AG09309 (cell line): ENCODE results near the gene ATG9B.

ENCODE experiments used
- DNase-seq: peaks from one replicate; pipeline ENCODE4 v3.0.0-alpha.2; 2010; ENCODE audit warnings: low read depth
- H3K4me3 ChIP-seq: 2 replicates; pipeline ENCODE4 v1.5.1; 2011; ENCODE audit warnings: mild to moderate bottlenecking, low read depth, low read length, moderate library complexity; ENCODE audit not compliant: control insufficient read depth
- TF ChIP-seq, protein P1 (sequence below): IDR thresholded peaks from 2 replicates; pipeline ENCODE4 v1.5.1; 2011; ENCODE audit warnings: mild to moderate bottlenecking, low read depth, low read length, inconsistent platforms; ENCODE audit not compliant: insufficient read depth, control insufficient read depth; ENCODE audit errors: missing control alignments

The ATG9B gene

DNA sequence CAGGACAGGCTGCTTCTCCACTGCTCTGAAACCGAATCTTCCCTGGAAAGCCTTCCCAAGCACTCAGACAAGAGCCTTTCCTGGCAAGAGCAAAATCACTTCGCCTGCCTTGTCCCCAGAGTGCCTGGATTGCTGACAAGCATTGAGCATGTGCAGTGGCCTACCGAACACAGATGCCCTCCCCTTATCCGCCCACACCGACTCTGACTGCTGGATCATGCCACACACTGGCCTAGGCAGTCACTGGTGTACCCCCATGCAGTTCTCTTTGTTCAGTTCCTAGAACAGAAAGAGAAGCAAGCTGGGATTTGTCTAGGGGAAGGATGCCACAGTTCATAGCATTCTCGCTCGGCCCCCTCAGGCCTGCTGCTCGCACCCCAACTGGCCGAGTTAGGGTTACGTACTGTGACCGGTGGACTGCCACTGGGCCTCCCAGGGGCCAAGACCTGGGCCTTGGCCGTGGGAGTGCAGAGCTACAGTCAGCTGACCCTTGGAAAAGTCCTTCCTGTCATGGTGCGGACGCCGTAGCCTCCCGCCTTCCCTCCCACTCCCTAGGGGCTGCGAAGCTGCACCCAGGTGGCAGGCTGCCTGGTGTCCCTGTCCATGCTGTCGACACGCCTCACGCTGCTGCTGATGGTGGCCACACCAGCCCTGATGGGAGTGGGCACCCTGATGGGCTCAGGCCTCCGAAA, 10.9 kb upstream of the ATG9B start:
- H3K4me3 ChIP-seq: no peak overlapping the region
- TF ChIP-seq, protein P1, sequence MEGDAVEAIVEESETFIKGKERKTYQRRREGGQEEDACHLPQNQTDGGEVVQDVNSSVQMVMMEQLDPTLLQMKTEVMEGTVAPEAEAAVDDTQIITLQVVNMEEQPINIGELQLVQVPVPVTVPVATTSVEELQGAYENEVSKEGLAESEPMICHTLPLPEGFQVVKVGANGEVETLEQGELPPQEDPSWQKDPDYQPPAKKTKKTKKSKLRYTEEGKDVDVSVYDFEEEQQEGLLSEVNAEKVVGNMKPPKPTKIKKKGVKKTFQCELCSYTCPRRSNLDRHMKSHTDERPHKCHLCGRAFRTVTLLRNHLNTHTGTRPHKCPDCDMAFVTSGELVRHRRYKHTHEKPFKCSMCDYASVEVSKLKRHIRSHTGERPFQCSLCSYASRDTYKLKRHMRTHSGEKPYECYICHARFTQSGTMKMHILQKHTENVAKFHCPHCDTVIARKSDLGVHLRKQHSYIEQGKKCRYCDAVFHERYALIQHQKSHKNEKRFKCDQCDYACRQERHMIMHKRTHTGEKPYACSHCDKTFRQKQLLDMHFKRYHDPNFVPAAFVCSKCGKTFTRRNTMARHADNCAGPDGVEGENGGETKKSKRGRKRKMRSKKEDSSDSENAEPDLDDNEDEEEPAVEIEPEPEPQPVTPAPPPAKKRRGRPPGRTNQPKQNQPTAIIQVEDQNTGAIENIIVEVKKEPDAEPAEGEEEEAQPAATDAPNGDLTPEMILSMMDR: no peak
- DNase-seq: no peak

DNA sequence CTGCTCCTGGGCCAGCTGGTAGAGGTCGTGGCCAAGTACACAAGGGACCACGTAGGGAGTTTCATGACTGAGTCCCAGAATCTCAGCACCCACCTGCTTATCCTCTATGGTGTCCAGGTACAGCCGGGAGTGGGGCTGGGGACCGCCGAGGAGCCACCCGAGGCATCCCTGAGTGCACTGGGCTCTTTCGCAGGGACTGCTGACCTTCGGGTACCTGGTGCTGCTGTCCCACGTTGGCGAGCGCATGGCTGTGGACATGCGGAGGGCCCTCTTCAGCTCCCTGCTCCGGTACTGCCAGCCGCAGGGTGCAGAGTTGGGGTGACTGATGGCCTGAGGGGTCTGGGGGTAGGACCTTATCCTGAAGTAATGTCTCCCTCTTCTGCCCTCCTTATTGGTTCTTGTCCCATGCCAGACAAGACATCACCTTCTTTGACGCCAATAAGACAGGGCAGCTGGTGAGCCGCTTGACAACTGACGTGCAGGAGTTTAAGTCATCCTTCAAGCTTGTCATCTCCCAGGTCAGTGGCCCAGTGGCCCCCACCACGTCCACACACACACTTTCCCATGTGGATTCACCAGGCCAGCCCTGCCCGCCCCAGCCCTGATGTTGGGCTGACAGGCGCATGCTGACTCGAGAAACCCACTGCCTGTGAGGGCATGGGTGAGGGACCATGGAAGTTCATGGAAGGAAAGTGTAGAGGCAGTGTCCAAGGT, 10.2 kb upstream of the ATG9B start:
- no peak overlapping the region for H3K4me3 ChIP-seq
- no peak for DNase-seq
- TF ChIP-seq, protein P1: no peak

- no peak overlapping the region for H3K4me3 ChIP-seq
- TF ChIP-seq, protein P1: no peak
- no peak for DNase-seq
Observed at GRCh38 chr7:151033864-151034249, 9.6 kb upstream of the ATG9B start.

GRCh38 chr7:151032936-151033863, 8.9 kb upstream of the ATG9B start:
- TF ChIP-seq, protein P1: no peak
- no peak overlapping the region for H3K4me3 ChIP-seq
- DNase-seq: no peak

GRCh38 chr7:151031011-151031410, 6.7 kb upstream of the ATG9B start:
- TF ChIP-seq, protein P1: no peak
- DNase-seq: no peak
- no peak overlapping the region for H3K4me3 ChIP-seq

GRCh38 chr7:151028948-151029501, 4.7 kb upstream of the ATG9B start:
- TF ChIP-seq, protein P1: no peak
- peak overlapping the region; percentile 79 for H3K4me3 ChIP-seq
- DNase-seq: no peak
